Keratinocyte (primary cell): ENCODE measurements around the gene COL8A1. TPM values are rescaled to one million over a fixed set of nuclear protein-coding genes. Genes with fewer than 3 reads are reported as not detected.

Experiments used
- DNase-seq: peaks from one replicate; pipeline ENCODE4 v3.0.0-alpha.2; 2011; ENCODE audit warnings: low read depth, missing footprints, low spot score
- FAIRE-seq: peaks from 2 replicates; lab custom pipeline; 2011; peaks lifted over from hg19 to GRCh38; lab: Jason Lieb, UNC
- H2AFZ ChIP-seq: 2 replicates; pipeline ENCODE4 v1.6.0; 2012; ENCODE audit warnings: low read length, control low read depth, inconsistent platforms; ENCODE audit not compliant: control insufficient read depth
- H3K27ac ChIP-seq: 2 replicates; pipeline ENCODE4 v1.5.1; 2011; ENCODE audit warnings: low read length; ENCODE audit not compliant: control insufficient read depth, insufficient read depth
- H3K27me3 ChIP-seq: 3 replicates; pipeline ENCODE4 v1.6.0; 2011; ENCODE audit warnings: low read length; ENCODE audit not compliant: control insufficient read depth, insufficient read depth; ENCODE audit errors: extremely low read depth
- H3K36me3 ChIP-seq, 2 experiments: 2 replicates in 1 of 2; 3 replicates in 1 of 2; pipeline ENCODE4 v1.5.1; 2011; ENCODE audit warnings: low read length in 2 of 2, mild to moderate bottlenecking in 1 of 2; ENCODE audit not compliant: control insufficient read depth in 2 of 2, insufficient read depth in 2 of 2; ENCODE audit errors: extremely low read depth in 1 of 2
- H3K4me1 ChIP-seq: 3 replicates; pipeline ENCODE4 v1.5.1; 2011; ENCODE audit warnings: low read length; ENCODE audit not compliant: control insufficient read depth, insufficient read depth; ENCODE audit errors: extremely low read depth
- H3K4me2 ChIP-seq: 3 replicates; pipeline ENCODE4 v1.6.0; 2011; ENCODE audit warnings: low read depth, low read length; ENCODE audit not compliant: control insufficient read depth, insufficient read depth; ENCODE audit errors: extremely low read depth
- H3K4me3 ChIP-seq, 3 experiments: fragments of 200-600 bp in 1 of 3; sonication (generic) in 1 of 3; 2 replicates in 2 of 3; 3 replicates in 1 of 3; pipeline ENCODE4 v1.5.1; 2011 to 2016; ENCODE audit warnings: low read length in 3 of 3, mild to moderate bottlenecking in 3 of 3, control low read depth in 2 of 3, inconsistent platforms in 1 of 3, low read depth in 1 of 3, mixed read lengths in 1 of 3, mixed run types in 1 of 3, moderate library complexity in 1 of 3; ENCODE audit not compliant: control insufficient read depth in 2 of 3, insufficient read depth in 2 of 3; ENCODE audit errors: extremely low read depth in 1 of 3
- H3K79me2 ChIP-seq: 2 replicates; pipeline ENCODE4 v1.6.0; 2012; ENCODE audit warnings: low read length; ENCODE audit not compliant: control insufficient read depth, insufficient read depth
- H3K9ac ChIP-seq: 3 replicates; pipeline ENCODE4 v1.6.0; 2011; ENCODE audit warnings: low read length; ENCODE audit not compliant: control insufficient read depth, insufficient read depth; ENCODE audit errors: extremely low read depth
- H3K9me1 ChIP-seq: 3 replicates; pipeline ENCODE4 v1.6.0; 2011; ENCODE audit warnings: low read length; ENCODE audit not compliant: control insufficient read depth, insufficient read depth; ENCODE audit errors: extremely low read depth
- H3K9me3 ChIP-seq: 2 replicates; pipeline ENCODE4 v1.5.1; 2012; ENCODE audit warnings: low read depth, low read length; ENCODE audit not compliant: control insufficient read depth
- H4K20me1 ChIP-seq: 3 replicates; pipeline ENCODE4 v1.6.0; 2011; ENCODE audit warnings: low read length; ENCODE audit not compliant: control insufficient read depth, insufficient read depth; ENCODE audit errors: extremely low read depth
- CTCF ChIP-seq, 3 experiments: IDR thresholded peaks in 1 of 3; conservative IDR thresholded peaks in 1 of 3; optimal IDR thresholded peaks in 1 of 3; 2 replicates in 2 of 3; 3 replicates in 1 of 3; pipeline versions ENCODE3 to v1.5.1; 2011; ENCODE audit warnings: low read length in 3 of 3, mild to moderate bottlenecking in 3 of 3, moderate library complexity in 2 of 3, control low read depth in 1 of 3, inconsistent platforms in 1 of 3; ENCODE audit not compliant: insufficient read depth in 2 of 3; ENCODE audit errors: extremely low read depth in 1 of 3
- EZH2 ChIP-seq: IDR thresholded peaks from one replicate; pipeline ENCODE4 v1.6.1; 2012; ENCODE audit warnings: inconsistent platforms, mild to moderate bottlenecking, low read length, moderate library complexity
- dilution Hi-C: fragments of 300-500 bp; cut with MboI; formaldehyde crosslinking; loops from one replicate; pipeline ENCODE4 v1.7.0; 2020; ENCODE audit warnings: low sequenced_read_pairs; ENCODE audit not compliant: extremely low pct_ligation_motif_present
- polyA plus RNA-seq, 5 experiments: library from polyadenylated mRNA; depleted of rRNA in 3 of 5; stranded (reverse) in 3 of 5; stranded (forward) in 1 of 5; unstranded in 1 of 5; fragments of >200 nt; gene quantifications; 1 replicate in 1 of 5; 2 replicates in 3 of 5; 3 replicates in 1 of 5; pipeline versions ENCODE4 v1.2.1 to v1.2.3, GENCODE V29; 2011 to 2012; ENCODE audit warnings: missing spikeins in 2 of 5, low read depth in 1 of 5, low replicate concordance in 1 of 5

COL8A1 gene
- polyA plus RNA-seq, 1 donor (not counting 4 experiments of a cell fraction or from before 2014, with no cell fraction given) = 102 TPM

- Histone ChIP-seq H3K27me3 (no peaks in the 10 kb centered on the region), H3K9me1 (no peaks in the 10 kb centered on the region), H3K27ac (no peak overlapping the region), H3K9ac (no peak overlapping the region), H3K4me3 (no peak overlapping the region), H3K4me2 (no peak overlapping the region), H3K9me3 (no peaks in the 10 kb centered on the region), H3K36me3 (no peaks in the 10 kb centered on the region), H4K20me1 (no peaks in the 10 kb centered on the region), H3K79me2 (no peaks in the 10 kb centered on the region), H2AFZ (no peak overlapping the region), H3K4me1 (no peaks in the 10 kb centered on the region)
- dilution Hi-C loops = no loop called here
- TF ChIP-seq EZH2 = no peak
- TF ChIP-seq CTCF (optimal IDR thresholded peaks at IDR 0.05 in 1 of 3, IDR thresholded peaks at IDR 0.05 in 1 of 3, conservative IDR thresholded peaks at IDR 0.05 in 1 of 3; ENCODE audit: extremely low read depth in 1 of 3, insufficient read depth in 2 of 3, low read length in 3 of 3) = no peak
- FAIRE-seq = no peak
- no peak for DNase-seq
Observed at GRCh38 chr3:99714575-99714974, 76.2 kb downstream of the COL8A1 start.

GRCh38 chr3:99716463-99716995 lies 78.1 kb downstream of the COL8A1 start:
- TF ChIP-seq CTCF (optimal IDR thresholded peaks at IDR 0.05 in 1 of 3, IDR thresholded peaks at IDR 0.05 in 1 of 3, conservative IDR thresholded peaks at IDR 0.05 in 1 of 3; ENCODE audit: extremely low read depth in 1 of 3, insufficient read depth in 2 of 3, low read length in 3 of 3) = no peak
- no peak overlapping the region for H3K4me3 ChIP-seq
- no peaks in the 10 kb centered on the region for H3K27me3 ChIP-seq
- H3K9me1 ChIP-seq = peaks cover 3% of the 10 kb centered on the region
- H4K20me1 ChIP-seq = no peaks in the 10 kb centered on the region
- H3K9ac ChIP-seq = no peak overlapping the region
- H3K9me3 ChIP-seq = no peaks in the 10 kb centered on the region
- dilution Hi-C loops = no loop called here
- H2AFZ ChIP-seq = no peak overlapping the region
- FAIRE-seq (no peak), DNase-seq (no peak)
- H3K79me2 ChIP-seq = no peaks in the 10 kb centered on the region
- no peak overlapping the region for H3K4me2 ChIP-seq
- H3K27ac ChIP-seq = no peak overlapping the region
- H3K36me3 ChIP-seq = no peaks in the 10 kb centered on the region
- peaks cover 6% of the 10 kb centered on the region for H3K4me1 ChIP-seq
